GM08714 (cell line): ENCODE results near the gene ANP32B.

Experiments
- H3K4me3 ChIP-seq: fragments of 200-500 bp; sonication (Bioruptor generic); 2 replicates; pipeline ENCODE4 v1.5.1; 2014; ENCODE audit warnings: mild to moderate bottlenecking, low read length, inconsistent platforms
- ZNF274 ChIP-seq: IDR thresholded peaks from 2 replicates; pipeline ENCODE4 v1.6.1; 2012; ENCODE audit warnings: mild to moderate bottlenecking, low read depth, low read length

Gene ANP32B

DNA sequence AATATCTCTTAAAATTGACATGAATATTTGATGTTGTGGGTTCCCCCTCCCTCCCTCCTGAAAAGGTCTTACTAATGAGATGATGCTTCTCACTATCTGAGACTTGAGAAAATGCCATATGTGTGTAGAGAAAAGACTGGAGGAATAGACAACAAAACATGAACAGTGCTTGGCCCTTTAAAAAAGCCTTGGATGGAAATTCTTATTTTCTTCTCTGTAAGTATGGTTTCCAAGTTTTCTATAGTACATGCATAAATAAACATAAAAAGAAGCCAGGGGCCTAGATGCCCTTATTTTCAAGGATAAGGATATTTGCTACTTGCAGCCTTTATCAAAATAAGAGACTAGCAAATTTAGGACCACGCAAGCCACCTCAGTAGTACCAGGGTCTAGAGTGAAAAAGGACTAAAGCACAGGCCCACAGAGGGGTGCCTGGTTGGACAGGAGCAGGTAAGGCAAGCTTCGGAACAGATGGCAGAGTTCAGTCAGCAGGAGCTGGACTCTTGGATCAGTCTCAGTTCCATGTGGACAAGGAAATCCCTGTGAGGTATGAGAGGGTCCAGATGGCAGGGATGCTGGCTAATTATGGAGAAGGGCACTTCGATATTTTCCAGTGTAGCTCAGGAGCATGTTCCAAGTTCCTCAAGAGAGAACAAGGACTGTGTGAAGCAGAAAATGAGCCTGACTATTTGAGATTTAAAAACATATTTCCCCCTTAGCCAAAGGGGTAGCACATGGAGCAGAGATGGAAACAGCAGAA is 4.6 kb upstream of the ANP32B start:
- no peak overlapping the region for H3K4me3 ChIP-seq
- TF ChIP-seq ZNF274: no peak

GRCh38 chr9:97979788-97980478 is 3.2 kb upstream of the ANP32B start:
- no peak for TF ChIP-seq ZNF274
- H3K4me3 ChIP-seq: no peak overlapping the region

DNA sequence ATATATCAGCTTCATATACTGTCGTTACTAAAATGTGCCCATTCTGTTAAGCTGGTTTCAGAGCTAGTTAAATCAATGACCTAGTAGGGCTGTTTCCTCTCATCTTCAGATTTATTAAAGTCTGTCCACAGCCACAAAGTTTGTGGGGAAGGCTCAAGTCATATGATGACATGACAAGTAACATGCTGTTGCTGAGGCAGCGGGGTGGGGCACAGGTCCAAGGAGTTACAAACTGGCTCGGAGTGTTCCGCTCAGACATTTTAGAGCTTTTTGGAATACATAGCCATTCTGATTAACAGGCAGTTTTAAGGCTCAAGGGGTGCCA is 2.7 kb upstream of the ANP32B start:
- TF ChIP-seq ZNF274: no peak
- no peak overlapping the region for H3K4me3 ChIP-seq

GRCh38 chr9:97980918-97981845 is 2.0 kb upstream of the ANP32B start:
- H3K4me3 ChIP-seq: no peak overlapping the region

DNA sequence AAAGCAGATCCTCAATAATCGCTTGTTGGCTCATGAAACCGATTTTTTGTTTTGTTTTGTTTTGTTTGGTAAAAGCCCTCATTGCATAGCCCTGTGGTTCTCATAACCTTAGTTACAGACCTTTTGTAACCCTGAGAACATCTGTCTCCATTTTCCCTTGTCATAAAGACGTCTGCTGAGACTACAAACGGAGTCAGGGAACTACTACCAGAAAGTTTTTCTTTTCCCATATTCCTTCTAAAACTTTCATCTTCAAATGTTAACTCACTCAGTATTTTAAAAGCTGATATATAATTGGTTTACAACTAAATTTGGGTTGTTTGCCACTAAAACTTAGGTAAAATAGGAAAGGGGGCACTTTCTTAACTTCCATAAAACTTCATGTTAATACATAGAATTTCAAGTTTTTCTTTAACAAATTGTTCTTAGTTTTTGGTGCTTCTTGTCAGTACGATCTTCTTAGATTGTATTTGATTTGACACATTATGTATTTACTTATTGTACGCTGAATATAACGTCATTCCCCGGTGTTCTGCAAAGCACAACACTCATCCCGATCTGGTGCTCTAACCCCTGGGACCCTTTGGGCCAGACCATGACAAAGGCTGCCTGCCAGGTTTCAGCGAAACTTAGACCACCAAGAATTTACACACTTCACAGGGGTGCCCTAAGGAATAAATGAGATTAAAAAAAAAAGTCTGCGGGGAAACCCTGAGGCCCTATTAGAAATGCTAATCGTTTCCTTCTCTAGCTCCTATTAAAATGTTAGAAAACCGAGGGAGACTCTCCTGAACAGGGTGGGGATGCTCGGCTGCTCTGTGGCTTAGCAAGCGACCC is 1.1 kb upstream of the ANP32B start:
- TF ChIP-seq ZNF274: no peak
- peak overlapping the region; percentile 67; the same call in 1 of the 2 replicates for H3K4me3 ChIP-seq

More at GRCh38 chr9:97980918-97981845, 2.0 kb upstream of the ANP32B start:
- no peak for TF ChIP-seq ZNF274

- H3K4me3 ChIP-seq: peak overlapping the region; percentile 85
These were observed 547 bp downstream of the ANP32B start for GRCh38 chr9:97983589-97984187.

DNA sequence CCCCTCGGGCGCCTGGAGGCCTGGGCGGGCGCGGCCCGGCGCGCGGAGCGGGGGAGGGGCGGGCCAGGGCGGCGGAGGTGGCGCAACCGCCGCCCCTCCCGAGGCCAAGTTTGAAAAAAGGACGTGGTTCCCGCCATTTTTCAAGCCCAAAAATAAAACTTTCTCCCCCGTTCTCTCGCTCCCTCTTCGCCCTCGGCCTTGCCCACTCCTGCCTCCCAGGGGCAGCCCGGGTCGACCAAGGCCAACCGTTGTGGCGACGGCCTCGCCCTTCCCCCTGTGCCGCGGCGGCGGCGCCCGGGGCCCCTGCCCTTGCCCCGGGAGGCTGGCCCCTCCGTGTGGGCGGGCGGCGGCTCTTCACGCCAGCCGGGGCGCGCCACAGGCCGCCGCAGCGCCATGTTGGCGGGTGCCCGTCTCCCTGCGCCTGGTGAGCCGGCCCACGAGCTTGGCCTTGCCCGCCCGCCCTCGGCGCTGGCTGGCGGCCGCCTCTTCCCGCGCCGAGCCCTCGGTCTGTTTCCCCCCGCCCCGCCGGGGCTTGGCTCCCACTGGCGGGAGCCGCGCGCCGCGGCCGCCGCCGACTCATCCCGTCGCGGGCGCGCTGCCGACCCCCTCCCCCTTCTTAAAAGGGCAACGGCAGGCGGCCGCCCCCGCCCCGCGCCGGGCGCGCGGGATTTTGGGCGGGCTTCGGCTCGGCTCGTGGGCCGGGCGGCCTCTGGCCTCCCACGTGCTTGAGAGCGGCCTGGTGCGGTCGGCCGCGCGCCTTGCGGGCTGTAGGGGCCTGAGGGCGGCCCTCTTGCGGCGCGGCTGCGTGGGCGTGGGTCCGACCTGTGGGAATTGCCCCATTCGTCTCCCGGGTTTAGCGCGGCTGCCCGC is 1.3 kb downstream of the ANP32B start:
- TF ChIP-seq ZNF274: no peak
- peak overlapping the region; percentile 85 for H3K4me3 ChIP-seq

More at GRCh38 chr9:97983589-97984187, 547 bp downstream of the ANP32B start:
- no peak for TF ChIP-seq ZNF274

GRCh38 chr9:97985058-97985861 is 2.1 kb downstream of the ANP32B start:
- H3K4me3 ChIP-seq: peak overlapping the region; percentile 85
- no peak for TF ChIP-seq ZNF274

GRCh38 chr9:97987487-97987886 is 4.3 kb downstream of the ANP32B start:
- TF ChIP-seq ZNF274: no peak
- H3K4me3 ChIP-seq: no peak overlapping the region

DNA sequence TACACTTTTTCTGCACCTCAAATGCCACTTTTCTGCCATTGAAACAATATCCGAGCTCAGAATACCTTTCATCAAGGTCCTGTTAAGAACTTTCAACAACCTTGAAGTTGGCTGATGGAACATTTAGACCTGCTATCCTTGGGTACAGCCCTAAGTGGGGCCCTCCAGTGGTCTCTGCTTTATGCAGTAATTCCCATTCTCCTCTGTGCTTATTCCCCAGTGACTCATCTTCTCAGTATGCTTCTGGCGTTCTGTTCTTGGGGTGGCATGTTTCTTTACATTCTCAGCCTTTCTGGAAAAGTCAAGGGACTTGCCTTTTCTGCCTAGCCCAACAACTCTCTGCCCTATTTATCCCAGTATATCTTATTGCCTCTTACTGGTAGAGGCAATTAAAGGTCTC is 7.1 kb downstream of the ANP32B start:
- H3K4me3 ChIP-seq: no peak overlapping the region
- no peak for TF ChIP-seq ZNF274

GRCh38 chr9:97991818-97992217 is 8.7 kb downstream of the ANP32B start:
- TF ChIP-seq ZNF274: no peak
- no peak overlapping the region for H3K4me3 ChIP-seq
